CD14-positive monocyte (primary cell): Measurements from ENCODE around the gene RNF44. TPM values are rescaled to one million over a fixed set of nuclear protein-coding genes. Genes with fewer than 3 reads are reported as not detected.

ENCODE experiments used
- DNase-seq, 3 donors: peaks; one replicate each; pipeline ENCODE4 v3.0.0-alpha.2; 2011 to 2022
- H2AFZ ChIP-seq: 2 replicates; pipeline ENCODE4 v1.6.0; 2012; ENCODE audit warnings: mild to moderate bottlenecking, low read depth, low read length, inconsistent platforms; ENCODE audit not compliant: insufficient read depth, poor library complexity, severe bottlenecking
- H3K27ac ChIP-seq, 2 donors: 1 replicate in 1 of 2; 2 replicates in 1 of 2; pipeline ENCODE4 v1.5.1; 2012 to 2013; ENCODE audit warnings: low read length in 2 of 2, control low read depth in 1 of 2, inconsistent platforms in 1 of 2, low read depth in 1 of 2, mild to moderate bottlenecking in 1 of 2
- H3K27me3 ChIP-seq, 2 donors: one replicate each; pipeline versions ENCODE4 v1.6.0 to v1.6.1; 2011 to 2013; ENCODE audit warnings: low read length in 2 of 2; ENCODE audit not compliant: control insufficient read depth in 2 of 2, insufficient read depth in 2 of 2
- H3K36me3 ChIP-seq, 2 donors: replicated peaks in 1 of 2; 1 replicate in 1 of 2; 2 replicates in 1 of 2; pipeline versions ENCODE4 v1.5.1 to v1.6.1; 2012 to 2013; ENCODE audit warnings: low read length in 2 of 2, control low read depth in 1 of 2, inconsistent platforms in 1 of 2, mild to moderate bottlenecking in 1 of 2; ENCODE audit not compliant: insufficient read depth in 2 of 2, control insufficient read depth in 1 of 2
- H3K4me1 ChIP-seq, 2 donors: 1 replicate in 1 of 2; 2 replicates in 1 of 2; pipeline versions ENCODE4 v1.5.1 to v1.6.1; 2012 to 2013; ENCODE audit warnings: low read length in 2 of 2, control low read depth in 1 of 2, inconsistent platforms in 1 of 2, mild to moderate bottlenecking in 1 of 2, moderate library complexity in 1 of 2; ENCODE audit not compliant: insufficient read depth in 2 of 2, control insufficient read depth in 1 of 2
- H3K4me2 ChIP-seq: replicated peaks from 2 replicates; pipeline ENCODE3; 2012; ENCODE audit warnings: low read length, moderate library complexity, mild to moderate bottlenecking; ENCODE audit not compliant: poor library complexity, severe bottlenecking; ENCODE audit errors: extremely low read depth
- H3K4me3 ChIP-seq, 3 experiments: fragments of 200-600 bp in 1 of 3; sonication (generic) in 1 of 3; replicated peaks in 1 of 3; 1 replicate in 2 of 3; 2 replicates in 1 of 3; pipeline ENCODE4 v1.5.1; 2011 to 2013; ENCODE audit warnings: low read length in 3 of 3, mild to moderate bottlenecking in 3 of 3, control low read depth in 2 of 3, low read depth in 2 of 3, inconsistent platforms in 1 of 3, moderate library complexity in 1 of 3
- H3K79me2 ChIP-seq: 2 replicates; pipeline ENCODE4 v1.6.0; 2012; ENCODE audit warnings: mild to moderate bottlenecking, control low read depth, inconsistent platforms, low read length, moderate library complexity; ENCODE audit not compliant: insufficient read depth
- H3K9ac ChIP-seq: 2 replicates; pipeline ENCODE4 v1.6.0; 2017; ENCODE audit warnings: low read length, mild to moderate bottlenecking; ENCODE audit not compliant: insufficient read depth, poor library complexity, severe bottlenecking
- H3K9me3 ChIP-seq, 2 donors: replicated peaks in 1 of 2; 1 replicate in 1 of 2; 2 replicates in 1 of 2; pipeline versions ENCODE4 v1.5.1 to v1.6.1; 2012 to 2013; ENCODE audit warnings: low read length in 2 of 2, control low read depth in 1 of 2; ENCODE audit not compliant: control insufficient read depth in 1 of 2, insufficient read depth in 1 of 2
- H4K20me1 ChIP-seq: 2 replicates; pipeline ENCODE4 v1.6.0; 2012; ENCODE audit warnings: mild to moderate bottlenecking, low read length, control low read depth, moderate library complexity; ENCODE audit not compliant: insufficient read depth
- H3K27ac Mint-ChIP-seq, 7 donors: one replicate each; pipeline ENCODE4 v1.8.0; 2020; ENCODE audit warnings: mild to moderate bottlenecking in 7 of 7, mixed read lengths in 7 of 7, moderate library complexity in 6 of 7, inconsistent platforms in 2 of 7
- H3K27me3 Mint-ChIP-seq, 3 donors: one replicate each; pipeline ENCODE4 v1.8.0; 2021 to 2022; ENCODE audit warnings: low read depth in 3 of 3, mild to moderate bottlenecking in 3 of 3, mixed read lengths in 3 of 3, moderate library complexity in 3 of 3, inconsistent platforms in 1 of 3
- H3K36me3 Mint-ChIP-seq, 2 donors: one replicate each; pipeline ENCODE4 v1.8.0; 2020; ENCODE audit warnings: mixed read lengths in 2 of 2, inconsistent platforms in 1 of 2, mild to moderate bottlenecking in 1 of 2
- H3K4me1 Mint-ChIP-seq: one replicate; pipeline ENCODE4 v1.8.0; 2020; ENCODE audit warnings: mild to moderate bottlenecking, mixed read lengths
- H3K4me3 Mint-ChIP-seq, 2 donors: one replicate each; pipeline ENCODE4 v1.8.0; 2020; ENCODE audit warnings: mild to moderate bottlenecking in 2 of 2, mixed read lengths in 2 of 2, moderate library complexity in 1 of 2
- H3K9me3 Mint-ChIP-seq, 7 donors: one replicate each; pipeline ENCODE4 v1.8.0; 2020 to 2022; ENCODE audit warnings: mixed read lengths in 7 of 7, mild to moderate bottlenecking in 6 of 7, moderate library complexity in 6 of 7, inconsistent platforms in 2 of 7
- CTCF ChIP-seq: fragments of 200-600 bp; IDR thresholded peaks from one replicate; pipeline ENCODE4 v1.8.0; 2022; ENCODE audit warnings: antibody characterized with exemption, mild to moderate bottlenecking
- WGBS: methylation state at CpG from one replicate; pipeline ENCODE4 v1.1.5; 2013; ENCODE audit warnings: missing lambda C conversion rate; ENCODE audit not compliant: insufficient coverage; 5-methylcytosine and 5-hydroxymethylcytosine counted together
- intact Hi-C, 2 donors: fragments of 100-400 bp; cut with micrococcal nuclease; formaldehyde crosslinking; loops; one replicate each; pipeline versions ENCODE4 v1.15.0 to v1.15.1; 2023
- polyA plus RNA-seq, 3 donors: library from polyadenylated mRNA; depleted of rRNA in 1 of 3; unstranded in 2 of 3; stranded (reverse) in 1 of 3; fragments of 300-500 nt in 2 of 3; fragments of >200 nt in 1 of 3; fragmentation: Illumina TruSeq in 2 of 3; gene quantifications; 1 replicate in 2 of 3; 2 replicates in 1 of 3; pipeline ENCODE4 v1.2.3, GENCODE V29; 2012 to 2021

RNF44 gene
- polyA plus RNA-seq, 3 donors: 1.9 to 133 (median 3.1) TPM

DNA sequence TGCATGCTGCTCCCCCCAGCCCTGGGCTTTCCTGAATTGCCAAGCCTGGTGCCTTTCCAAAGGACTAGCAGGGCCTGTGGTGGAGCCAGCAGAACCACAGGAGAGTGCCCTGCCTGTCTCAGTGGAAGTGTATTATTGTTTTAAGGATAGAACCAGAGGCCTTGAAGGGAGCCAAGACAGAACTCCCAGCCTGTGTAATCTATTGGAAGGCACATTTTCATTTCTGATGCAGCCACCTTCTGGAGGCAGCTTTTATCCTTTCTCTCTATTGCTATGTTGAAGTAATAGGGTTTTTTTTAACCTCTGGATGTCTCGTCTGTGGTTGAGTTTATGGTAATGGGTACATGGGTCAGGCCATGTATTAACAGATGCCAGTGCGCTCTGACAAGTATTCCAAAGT lies 29.3 kb downstream of the RNF44 start:
- Histone ChIP-seq H2AFZ (no peak overlapping the region), H3K9ac (no peak overlapping the region), H3K4me2 (no peak overlapping the region), H3K9me3 (no peaks in the 10 kb centered on the region), H3K79me2 (no peaks in the 10 kb centered on the region), H3K4me3 (no peak overlapping the region), H3K4me1 (no peaks in the 10 kb centered on the region), H4K20me1 (no peaks in the 10 kb centered on the region), H3K27ac (no peak overlapping the region), H3K27me3 (no peaks in the 10 kb centered on the region), H3K36me3 (peaks cover 46 to 70% of the 10 kb centered on the region in 2 donors)
- TF ChIP-seq CTCF: no peak
- Mint-ChIP-seq H3K4me1 (no peaks in the 10 kb centered on the region), H3K9me3 (no peaks in the 10 kb centered on the region), H3K36me3 (peaks cover 61 to 72% of the 10 kb centered on the region in 2 donors), H3K27ac (no peak overlapping the region), H3K4me3 (no peak overlapping the region), H3K27me3 (no peaks in the 10 kb centered on the region)
- intact Hi-C loops: no loop called here
- 100% methylated on average over 1 of the region's 2 CpGs for WGBS
- DNase-seq: no peak

DNA sequence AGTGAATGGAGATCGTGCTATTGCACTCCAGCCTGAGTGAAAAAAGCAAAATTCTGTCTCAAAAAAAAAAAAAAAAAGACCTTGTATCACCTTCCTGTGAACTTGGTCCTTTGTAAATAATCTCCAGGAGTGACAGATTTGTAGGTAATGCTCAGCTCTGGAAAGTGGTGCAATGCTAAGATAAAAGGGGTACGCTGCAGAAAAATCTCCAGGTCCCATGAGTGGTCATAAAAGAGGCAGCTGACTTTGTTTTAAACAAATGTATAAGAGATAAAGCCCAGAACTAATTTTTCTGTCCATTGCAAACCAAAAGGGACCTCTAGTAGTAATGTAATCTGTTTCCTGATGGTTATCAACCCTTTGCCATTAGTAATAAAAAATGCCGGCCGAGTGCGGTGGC lies 33.7 kb downstream of the RNF44 start:
- DNase-seq: no peak
- H4K20me1 ChIP-seq: no peaks in the 10 kb centered on the region
- TF ChIP-seq CTCF: no peak
- Mint-ChIP-seq H3K27ac (peak overlapping the region in 1 of 7 donors; percentile 66), H3K27me3 (no peaks in the 10 kb centered on the region), H3K4me1 (no peaks in the 10 kb centered on the region), H3K4me3 (no peak overlapping the region), H3K36me3 (peaks cover 80 to 98% of the 10 kb centered on the region in 2 donors), H3K9me3 (no peaks in the 10 kb centered on the region)
- WGBS: 100% methylated on average over 3 of the region's 5 CpGs
- H3K27ac ChIP-seq: no peak overlapping the region
- no peaks in the 10 kb centered on the region for H3K9me3 ChIP-seq
- peaks cover 80 to 100% of the 10 kb centered on the region in 2 donors for H3K36me3 ChIP-seq
- no peaks in the 10 kb centered on the region for H3K79me2 ChIP-seq
- H3K27me3 ChIP-seq: no peaks in the 10 kb centered on the region
- intact Hi-C loops: no loop called here
- H3K4me3 ChIP-seq: no peak overlapping the region
- no peaks in the 10 kb centered on the region for H3K4me1 ChIP-seq
- H2AFZ ChIP-seq: no peak overlapping the region
- no peak overlapping the region for H3K4me2 ChIP-seq
- H3K9ac ChIP-seq: no peak overlapping the region
